G401 (cell line): Measurements from ENCODE around the gene HNRNPA3. TPM values are rescaled to one million over a fixed set of nuclear protein-coding genes. Genes with fewer than 3 reads are reported as not detected.
"Not testable (repeated sequence)": the region's sequence is repeated elsewhere in the genome, so short reads cannot be mapped to it uniquely, and the experiment has no call there.

Experiments
- DNase-seq: peaks from one replicate; pipeline ENCODE4 v3.0.0-alpha.2; 2015; ENCODE audit warnings: low spot score
- in situ Hi-C: cut with HindIII; loops from 2 replicates; pipeline ENCODE4 v1.10.0; 2016; ENCODE audit warnings: low sequenced_read_pairs, mixed read lengths
- total RNA-seq: library from RNA; depleted of rRNA; stranded (reverse); fragments of >200 nt; shearing (Covaris generic); gene quantifications from 2 replicates; pipeline ENCODE4 v1.2.3, GENCODE V29; 2014; rRNA removed

The HNRNPA3 gene
- total RNA-seq, 1 experiment from 2014 or later: 48.1 TPM

DNA sequence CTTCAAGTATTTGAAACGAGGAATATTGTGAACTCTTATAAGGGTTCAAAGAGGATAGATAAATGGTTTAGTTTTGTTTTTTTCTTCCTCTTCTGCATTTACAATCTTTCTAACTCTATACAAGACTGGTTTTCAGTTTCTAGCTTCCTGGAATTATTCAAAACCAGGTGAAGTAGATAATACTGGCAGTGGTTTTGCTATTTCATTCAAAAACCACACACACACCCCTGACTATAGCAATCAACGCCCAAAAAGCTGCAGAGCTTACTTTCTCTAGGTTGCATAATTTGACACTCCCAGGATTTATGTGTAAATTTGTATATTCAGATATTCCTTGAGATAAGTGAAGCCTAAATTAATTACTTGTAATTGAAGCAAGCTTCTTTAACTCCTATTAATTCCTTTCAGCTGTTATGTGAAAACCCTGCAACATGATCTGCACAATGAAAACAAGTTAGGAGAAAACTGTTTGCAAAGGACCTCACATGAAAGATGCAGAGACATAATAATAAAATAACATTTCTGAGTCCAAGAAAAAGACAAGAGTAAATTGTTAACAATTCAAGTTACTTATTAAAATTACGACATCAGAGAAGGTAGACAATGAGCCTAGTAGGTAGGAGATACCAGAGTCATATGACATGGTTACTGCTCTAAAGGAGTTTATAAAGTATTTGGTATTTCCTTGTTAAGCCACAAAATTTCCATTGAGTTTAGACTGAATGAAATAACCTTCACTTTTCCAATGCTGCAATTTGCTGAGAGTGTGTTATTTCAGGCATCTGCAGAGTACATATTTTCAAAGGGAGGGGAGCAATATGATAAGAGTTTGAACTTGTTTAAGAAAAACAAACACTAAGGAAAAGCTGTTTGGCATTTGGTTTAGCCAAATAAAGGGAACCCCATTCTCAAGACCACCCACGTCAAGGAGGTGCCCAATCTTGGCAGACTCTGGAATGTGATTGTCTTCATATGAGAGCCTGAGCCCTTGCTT is 53.5 kb downstream of the HNRNPA3 start:
- in situ Hi-C loops: no loop called here
- peak; percentile 29 for DNase-seq

DNA sequence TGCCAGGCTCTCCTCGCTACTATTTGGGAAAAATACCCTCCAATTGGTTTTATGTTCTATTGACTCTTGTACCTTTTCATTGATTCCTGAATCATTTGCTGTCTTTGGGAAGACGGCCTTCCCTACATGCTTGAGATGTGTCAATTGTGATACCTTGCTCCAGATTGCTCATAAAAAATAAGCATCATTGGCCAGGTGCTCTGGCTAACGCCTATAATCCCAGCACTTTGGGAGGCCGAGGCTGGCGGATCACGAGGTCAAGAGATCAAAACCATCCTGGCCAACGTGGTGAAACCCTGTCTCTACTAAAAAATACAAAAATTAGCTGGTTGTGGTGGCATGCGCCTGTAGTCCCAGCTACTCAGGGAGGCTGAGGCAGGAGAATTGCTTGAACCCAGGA is 54.4 kb downstream of the HNRNPA3 start:
- DNase-seq, in situ Hi-C loops: not testable (repeated sequence)

DNA sequence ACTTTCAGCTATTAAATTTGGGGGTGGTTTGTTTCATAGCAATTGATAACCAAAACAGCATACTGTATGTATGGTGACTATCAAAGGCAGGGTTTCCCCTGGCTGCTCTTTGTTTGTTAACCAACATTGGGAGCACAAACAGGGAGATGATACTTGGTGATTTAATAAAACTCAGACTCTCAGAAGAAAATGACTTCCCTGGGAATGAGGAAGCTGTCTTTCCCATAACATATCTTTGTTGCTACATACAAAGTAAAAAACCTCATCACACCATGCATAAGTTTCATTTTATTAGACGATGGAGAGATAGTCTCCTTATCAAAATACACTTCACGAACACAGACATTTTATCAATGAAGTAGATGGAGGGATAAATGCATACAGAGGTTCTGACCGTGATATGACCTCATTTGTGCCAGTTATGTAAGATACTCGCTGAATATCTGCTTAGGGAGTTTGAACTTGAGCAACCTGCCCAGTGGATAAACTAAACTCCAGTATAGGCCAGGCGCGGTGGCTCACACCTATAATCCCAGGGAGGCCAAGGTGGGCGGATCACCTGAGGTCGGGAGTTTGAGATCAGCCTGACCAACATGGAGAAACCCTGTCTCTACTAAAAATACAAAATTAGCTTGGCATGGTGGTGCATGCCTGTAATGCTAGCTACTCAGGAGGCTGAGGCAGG is 55.7 kb downstream of the HNRNPA3 start:
- in situ Hi-C loops: no loop called here
- no peak for DNase-seq

DNA sequence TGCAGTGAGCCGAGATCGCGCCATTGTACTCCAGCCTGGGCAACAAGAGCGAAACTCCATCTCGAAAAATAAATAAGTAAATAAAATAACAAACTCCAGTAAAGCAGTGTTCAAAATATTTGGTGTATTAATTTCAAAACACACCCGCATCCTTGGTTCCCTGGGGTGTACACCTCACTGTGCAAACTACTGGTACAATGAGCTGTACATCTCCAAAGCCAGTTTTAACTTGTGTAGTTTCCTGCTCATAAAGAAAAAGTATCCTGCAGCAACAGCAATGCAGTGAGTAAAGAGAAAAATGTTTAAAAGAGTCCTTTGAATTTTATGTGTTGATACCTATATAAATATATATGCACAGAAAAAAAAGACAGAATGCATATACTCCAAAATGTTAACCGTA is 56.3 kb downstream of the HNRNPA3 start:
- in situ Hi-C loops: no loop called here
- no peak for DNase-seq

DNA sequence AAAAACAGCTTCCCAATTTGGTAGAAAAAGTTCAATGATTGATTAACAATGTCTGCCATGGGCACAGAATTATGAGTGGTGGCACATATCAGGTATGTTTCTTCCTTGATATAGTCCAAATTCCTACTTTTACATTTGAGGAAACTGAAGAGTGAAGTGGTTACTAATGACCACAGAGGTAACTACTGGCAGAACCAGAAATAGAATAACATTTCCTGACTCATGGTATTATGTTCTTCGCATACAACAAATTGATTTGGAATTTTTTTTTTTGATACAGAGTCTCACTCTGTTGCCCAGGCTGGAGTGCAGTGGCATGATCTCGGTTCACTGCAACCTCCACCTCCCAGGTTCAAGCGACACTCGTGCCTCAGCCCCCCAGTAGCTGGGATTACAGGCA is 57.9 kb downstream of the HNRNPA3 start:
- in situ Hi-C loops: no loop called here
- no peak for DNase-seq

DNA sequence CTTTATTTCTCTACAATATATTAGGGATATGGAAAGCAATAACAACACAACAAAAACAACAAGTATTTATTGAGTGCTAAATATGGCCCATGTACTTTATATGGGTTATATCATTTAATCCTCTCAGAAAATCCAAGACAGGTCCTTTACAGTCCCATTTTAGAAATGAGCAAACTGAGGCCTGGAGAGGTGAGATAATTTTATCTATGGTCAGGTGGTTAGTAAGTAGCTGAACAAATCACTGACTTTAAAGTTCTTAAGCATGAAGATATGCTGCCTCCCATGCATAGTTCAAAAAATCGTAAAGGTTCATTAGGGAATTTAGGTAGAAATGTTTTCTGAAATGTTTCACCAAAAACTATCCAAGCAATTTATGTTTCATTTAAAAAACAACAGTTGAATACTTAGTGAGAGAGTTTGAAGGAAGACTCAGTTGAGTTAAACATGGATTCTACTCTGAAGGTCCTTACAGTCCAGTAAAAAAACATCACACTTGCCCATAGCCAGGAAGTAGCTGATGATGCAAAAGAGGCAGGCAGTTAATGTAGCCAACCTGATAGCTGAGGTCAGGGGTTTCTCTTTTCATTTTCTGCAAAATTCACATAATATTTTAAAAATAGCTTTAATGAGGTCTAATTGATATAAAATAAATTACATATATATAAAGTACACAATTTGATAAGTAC is 59.5 kb downstream of the HNRNPA3 start:
- in situ Hi-C loops: no loop called here

DNA sequence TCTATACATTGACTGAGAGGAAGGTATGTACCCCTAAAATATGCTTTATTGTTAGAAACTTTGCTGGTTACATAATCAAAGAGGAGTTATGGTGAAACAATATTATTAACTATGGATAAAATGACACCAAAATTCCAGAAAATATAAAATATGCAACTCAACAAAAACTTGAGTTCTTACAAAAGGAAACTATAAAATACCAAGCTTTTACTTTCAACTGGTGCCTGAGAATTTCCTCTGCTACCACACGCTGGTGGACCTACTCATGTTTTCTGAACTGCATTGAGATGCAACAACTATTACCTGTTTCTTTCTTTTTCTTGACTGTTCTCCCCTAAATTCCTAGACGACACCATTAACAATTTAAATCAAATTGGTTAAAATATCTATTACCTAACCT is 60.2 kb downstream of the HNRNPA3 start:
- DNase-seq: no peak
- in situ Hi-C loops: no loop called here

More for the DNA sequence above, 59.5 kb downstream of the HNRNPA3 start:
- DNase-seq: no peak

DNA sequence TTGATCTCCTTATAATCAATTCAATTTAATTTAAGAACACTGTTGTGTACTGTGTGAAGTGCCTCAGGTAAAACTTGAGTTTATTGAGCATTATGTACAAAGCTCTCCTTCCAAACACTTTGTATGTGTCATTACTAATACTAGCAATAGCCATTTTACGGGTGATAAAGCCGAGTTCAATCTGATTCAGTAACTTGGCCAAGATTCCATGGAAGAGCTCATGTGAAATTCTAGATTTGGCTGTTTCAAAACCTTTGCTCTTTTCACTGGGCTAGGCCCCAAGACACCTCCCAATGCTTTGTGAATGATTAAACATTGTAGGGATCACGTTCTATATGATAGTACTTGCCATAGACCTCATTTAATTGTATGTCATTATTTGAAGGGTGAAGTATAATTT is 60.8 kb downstream of the HNRNPA3 start:
- in situ Hi-C loops: no loop called here
- DNase-seq: no peak

Other genes starting within 250 kb of the HNRNPA3 start
- 60.8 and 67.9 TPM in 2 replicates for gene NFE2L2, start 51.9 kb downstream of the HNRNPA3 start, total RNA-seq
- gene AGPS, start 180.0 kb downstream of the HNRNPA3 start, total RNA-seq: 115 and 139 TPM in 2 replicates